ENCODE results near the gene BCAS4. TPM values are rescaled to one million over a fixed set of nuclear protein-coding genes. Genes with fewer than 3 reads are reported as not detected.
"Not testable (repeated sequence)": the region's sequence is repeated elsewhere in the genome, so short reads cannot be mapped to it uniquely, and the experiment has no call there.

Gene BCAS4
- total RNA-seq, 4 donors from 2014 or later, result 0.18 to 2.3 (median 0.54) TPM

- no peaks in the 10 kb centered on the region for H3K27me3 ChIP-seq
- no peaks in the 10 kb centered on the region for H3K4me1 ChIP-seq
- 85 to 86% methylated on average over 2 to 4 of the region's 6 CpGs for WGBS, 2 donors
- TF ChIP-seq CTCF (IDR thresholded peaks at IDR 0.05), result no peak
- no peak for TF ChIP-seq POLR2A (IDR thresholded peaks at IDR 0.05)
- no peaks in the 10 kb centered on the region for H3K9me3 ChIP-seq
- no peak overlapping the region for H3K27ac ChIP-seq
- intact Hi-C loops (cut with DNase I), result no loop called here
- peaks cover 0 to 14% (median 0%) of the 10 kb centered on the region in 3 donors for H3K36me3 ChIP-seq
- H3K4me3 ChIP-seq, result no peak overlapping the region
- DNase-seq, result no peak
These were observed 82.4 kb downstream of the BCAS4 start for GRCh38 chr20:50877232-50877743.

- H3K27ac ChIP-seq, result no peak overlapping the region
- H3K9me3 ChIP-seq, result no peaks in the 10 kb centered on the region
- intact Hi-C loops (cut with DNase I), result no loop called here
- TF ChIP-seq POLR2A (IDR thresholded peaks at IDR 0.05), result no peak
- no peak for TF ChIP-seq CTCF (IDR thresholded peaks at IDR 0.05)
- no peaks in the 10 kb centered on the region for H3K4me1 ChIP-seq
- peaks cover 0 to 14% (median 0%) of the 10 kb centered on the region in 3 donors for H3K36me3 ChIP-seq
- no peaks in the 10 kb centered on the region for H3K27me3 ChIP-seq
- no peak for DNase-seq
- 85% methylated on average over 12 to 16 of the region's 20 CpGs for WGBS, 2 donors
- H3K4me3 ChIP-seq, result no peak overlapping the region
These were observed 85.0 kb downstream of the BCAS4 start for GRCh38 chr20:50879649-50880550.

- H3K27me3 ChIP-seq; H3K4me3 ChIP-seq; H3K9me3 ChIP-seq; intact Hi-C loops (cut with DNase I); DNase-seq; H3K4me1 ChIP-seq; H3K36me3 ChIP-seq; H3K27ac ChIP-seq: not testable (repeated sequence)
- 88 to 98% methylated on average over 5 of the region's 5 CpGs for WGBS, 2 donors
These were observed 87.0 kb downstream of the BCAS4 start for GRCh38 chr20:50881759-50882424.

DNA sequence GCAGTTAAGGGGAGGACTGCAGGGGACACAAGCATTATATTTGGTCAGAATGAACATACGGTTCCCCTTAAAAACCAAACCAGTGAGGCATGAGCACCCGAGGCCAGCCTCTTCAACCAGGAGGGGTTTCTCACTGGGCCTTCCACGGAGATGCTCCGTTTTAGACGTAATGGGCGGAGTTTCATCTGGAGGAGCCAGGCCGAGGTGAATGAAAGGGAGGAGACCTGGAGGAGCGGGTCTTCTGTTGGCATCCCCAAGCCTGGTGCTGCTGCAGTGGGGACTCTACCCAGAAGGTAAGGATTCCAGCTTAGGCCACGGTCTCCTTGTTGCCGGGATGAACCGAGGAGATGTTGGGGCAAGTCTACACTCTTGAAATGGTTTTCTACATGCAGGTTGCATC, 89.0 kb downstream of the BCAS4 start:
- no peak overlapping the region for H3K4me3 ChIP-seq
- TF ChIP-seq POLR2A (IDR thresholded peaks at IDR 0.05) (no peak), CTCF (IDR thresholded peaks at IDR 0.05) (no peak)
- 78 to 89% methylated on average over 5 to 7 of the region's 11 CpGs for WGBS, 2 donors
- no peaks in the 10 kb centered on the region for H3K4me1 ChIP-seq
- intact Hi-C loops (cut with DNase I), result no loop called here
- peaks cover 0 to 14% (median 0%) of the 10 kb centered on the region in 3 donors for H3K36me3 ChIP-seq
- no peaks in the 10 kb centered on the region for H3K9me3 ChIP-seq
- no peaks in the 10 kb centered on the region for H3K27me3 ChIP-seq
- DNase-seq, result no peak
- no peak overlapping the region for H3K27ac ChIP-seq

- no peaks in the 10 kb centered on the region for H3K27me3 ChIP-seq
- H3K4me1 ChIP-seq, result no peaks in the 10 kb centered on the region
- intact Hi-C loops (cut with DNase I), result no loop called here
- TF ChIP-seq POLR2A (IDR thresholded peaks at IDR 0.05), result no peak
- H3K36me3 ChIP-seq, result peaks cover 0 to 25% (median 3%) of the 10 kb centered on the region in 3 donors
- no peak overlapping the region for H3K27ac ChIP-seq
- DNase-seq, result no peak
- 70 to 86% methylated on average over 6 to 7 of the region's 7 CpGs for WGBS, 2 donors
- no peaks in the 10 kb centered on the region for H3K9me3 ChIP-seq
- no peak overlapping the region for H3K4me3 ChIP-seq
These were observed 90.2 kb downstream of the BCAS4 start for GRCh38 chr20:50885068-50885467.

- no peak for TF ChIP-seq POLR2A (IDR thresholded peaks at IDR 0.05)
- no peak for TF ChIP-seq CTCF (IDR thresholded peaks at IDR 0.05)
- no peak overlapping the region for H3K4me3 ChIP-seq
- no peaks in the 10 kb centered on the region for H3K4me1 ChIP-seq
- peaks cover 0 to 32% (median 3%) of the 10 kb centered on the region in 3 donors for H3K36me3 ChIP-seq
- DNase-seq, result no peak
- H3K9me3 ChIP-seq, result no peaks in the 10 kb centered on the region
- H3K27ac ChIP-seq, result no peak overlapping the region
- H3K27me3 ChIP-seq, result no peaks in the 10 kb centered on the region
- intact Hi-C loops (cut with DNase I), result no loop called here
- WGBS, 2 donors, result 73% methylated on average over 5 of the region's 5 CpGs
These were observed 90.9 kb downstream of the BCAS4 start for GRCh38 chr20:50885781-50886180.

Data from esophagus squamous epithelium (tissue), 5 donors.